ENCODE data around the gene TACO1.

Gene TACO1

GRCh38 chr17:63641692-63642448 lies 41.2 kb downstream of the TACO1 start:
- DNase-seq = no peak

DNA sequence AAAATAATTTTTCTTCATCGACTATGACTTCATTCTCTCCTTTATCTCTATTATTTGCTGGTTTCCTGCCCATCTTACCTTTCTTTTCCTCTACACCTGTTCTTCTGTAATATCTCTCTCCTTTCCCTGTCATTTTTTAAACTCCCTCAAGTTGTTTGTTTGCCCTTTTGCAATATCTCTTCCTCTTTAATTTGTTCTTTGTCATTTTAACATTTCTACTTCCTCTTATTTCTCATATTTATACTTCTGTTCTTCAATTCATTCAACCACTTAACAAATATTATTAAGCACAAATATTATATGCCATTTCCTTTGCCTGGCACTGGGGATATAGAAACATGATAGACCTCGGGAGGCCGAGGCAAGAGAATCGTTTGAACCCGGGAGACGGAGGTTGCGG lies 44.2 kb downstream of the TACO1 start:
- DNase-seq = no peak

DNA sequence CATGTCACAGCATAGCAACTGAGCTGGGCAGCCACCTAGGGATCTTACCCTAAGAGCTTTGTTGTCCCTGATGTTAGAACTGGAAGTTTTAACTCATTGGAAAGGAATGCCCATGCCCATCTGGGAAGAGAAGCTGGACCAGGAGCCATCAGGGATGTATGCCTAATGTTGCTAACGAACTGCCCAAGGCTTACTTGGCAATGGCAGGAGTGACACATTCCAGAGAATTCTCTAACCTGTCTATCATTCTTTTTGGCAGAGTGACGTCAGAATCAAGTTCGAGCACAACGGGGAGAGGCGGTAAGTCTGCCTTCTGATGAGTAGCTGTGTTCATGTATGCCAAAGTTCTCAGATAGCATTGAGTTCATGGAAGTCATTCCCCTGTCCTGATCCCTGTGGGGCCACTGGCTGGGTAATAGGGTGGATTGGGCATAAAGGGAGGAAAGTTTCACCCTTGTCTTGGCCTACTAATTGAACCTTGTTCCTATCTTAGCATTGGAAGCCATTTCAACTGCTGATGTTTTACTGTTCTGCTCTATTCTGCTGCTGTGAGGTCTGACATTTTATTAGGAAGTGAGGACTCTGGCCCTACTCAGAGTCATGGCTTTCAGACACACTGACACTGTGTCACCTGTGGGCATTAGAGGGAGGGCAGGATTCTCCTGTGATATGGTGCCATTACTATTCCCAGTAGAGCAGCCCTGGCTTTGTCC lies 45.2 kb downstream of the TACO1 start:
- DNase-seq = no peak

GRCh38 chr17:63646488-63646806 lies 45.8 kb downstream of the TACO1 start:
- no peak for DNase-seq

GRCh38 chr17:63647065-63647725 lies 46.5 kb downstream of the TACO1 start:
- DNase-seq = no peak

GRCh38 chr17:63647936-63648335 lies 47.2 kb downstream of the TACO1 start:
- no peak for DNase-seq

GRCh38 chr17:63649813-63650212 lies 49.1 kb downstream of the TACO1 start:
- no peak for DNase-seq

DNA sequence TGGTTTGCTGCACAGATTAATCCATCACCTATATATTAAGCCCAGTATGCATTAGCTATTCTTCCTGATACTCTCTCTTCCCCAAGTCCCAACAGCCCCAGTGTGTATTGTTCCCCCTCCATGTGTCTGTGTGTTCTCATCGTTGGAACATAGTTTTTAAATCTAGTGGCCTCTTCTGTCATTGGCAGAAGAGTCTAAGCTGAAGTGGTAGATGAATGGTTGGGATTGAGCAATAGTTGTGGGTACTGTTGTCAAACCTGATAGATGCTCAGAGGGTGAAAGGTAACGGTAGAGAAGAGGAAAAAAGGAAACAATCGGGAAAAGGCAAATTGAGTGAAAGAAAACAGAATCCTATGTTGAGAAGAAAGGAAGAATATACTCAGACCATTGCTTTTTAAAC lies 51.4 kb downstream of the TACO1 start:
- DNase-seq = no peak

DNA sequence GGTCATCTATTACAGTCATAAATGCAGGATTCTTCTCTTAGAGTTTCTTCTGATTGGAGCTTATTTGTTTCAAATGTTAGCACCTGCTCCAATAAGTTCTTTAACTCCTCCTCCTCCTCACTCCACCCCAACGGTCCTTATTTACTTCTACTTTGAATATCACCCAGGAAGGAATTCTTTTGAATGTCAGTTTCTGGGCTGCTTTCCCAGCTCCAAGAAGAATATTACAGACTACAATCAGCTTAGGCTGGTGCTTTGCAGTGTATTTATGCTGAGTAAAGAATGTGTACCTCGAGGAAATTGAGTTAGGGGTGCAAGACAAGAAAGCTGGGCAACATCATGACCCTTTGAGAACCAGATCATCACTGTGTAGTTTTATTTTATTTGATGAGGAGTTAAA lies 52.4 kb downstream of the TACO1 start:
- DNase-seq = no peak

- no peak for DNase-seq
Observed at GRCh38 chr17:63657786-63658185, 57.1 kb downstream of the TACO1 start.

All from HCEC 1CT (cell line).